NCI-H524 treated with DMSO at 0.1 percent for 48 hours (cell line): ENCODE measurements around the gene EIF5B.
"Not testable (repeated sequence)": the region's sequence is repeated elsewhere in the genome, so short reads cannot be mapped to it uniquely, and the experiment has no call there.

ENCODE experiments used
- DNase-seq: peaks from one replicate; lab custom pipeline; 2025; lab: John Stamatoyannopoulos, UW

The EIF5B gene

DNA sequence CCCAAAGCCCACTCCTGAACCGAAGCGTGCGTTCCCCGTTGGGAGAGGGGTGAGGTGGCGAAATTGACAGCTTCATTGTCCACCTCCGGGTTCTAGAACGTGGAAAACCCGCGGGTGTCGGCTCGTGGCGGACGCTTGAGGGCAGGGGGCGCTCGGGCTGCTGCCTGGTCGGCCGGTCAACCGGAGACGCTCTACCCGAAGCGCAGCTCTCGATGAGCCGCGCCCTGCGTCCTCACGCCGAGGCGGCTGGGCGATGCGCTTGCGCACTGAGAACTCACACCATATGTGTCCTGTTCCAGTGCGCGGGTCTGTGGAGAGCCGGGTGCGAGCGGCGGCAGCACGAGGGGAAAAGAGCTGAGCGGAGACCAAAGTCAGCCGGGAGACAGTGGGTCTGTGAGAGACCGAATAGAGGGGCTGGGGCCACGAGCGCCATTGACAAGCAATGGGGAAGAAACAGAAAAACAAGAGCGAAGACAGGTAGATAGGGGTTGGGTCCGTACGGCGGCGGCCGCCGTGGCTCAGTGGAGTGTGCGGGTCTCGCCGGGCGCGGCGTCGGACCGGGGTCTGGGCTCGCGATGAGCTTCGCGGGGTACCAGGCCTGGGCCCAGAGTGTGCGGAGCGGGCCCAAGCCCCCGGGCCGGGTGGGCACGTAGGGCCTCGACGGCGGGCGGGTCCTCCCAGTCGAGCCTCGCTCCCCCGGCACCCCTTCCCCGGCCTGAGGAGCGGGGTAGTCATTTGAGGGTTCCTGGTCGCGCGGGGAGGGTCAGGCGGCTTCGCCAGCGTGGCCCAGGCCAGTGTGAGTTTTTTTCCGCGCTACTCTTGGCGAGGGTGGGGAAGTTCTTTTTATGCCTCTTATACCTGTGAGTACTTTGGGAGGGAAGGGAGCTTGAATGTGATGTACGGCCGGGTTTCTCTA, at the start of gene EIF5B:
TSS of gene EIF5B (plus strand) at position 277 of the 916 bp plus-strand sequence. CDS start at position 443, 166 bp downstream.
- DNase-seq = peak; percentile 54

DNA sequence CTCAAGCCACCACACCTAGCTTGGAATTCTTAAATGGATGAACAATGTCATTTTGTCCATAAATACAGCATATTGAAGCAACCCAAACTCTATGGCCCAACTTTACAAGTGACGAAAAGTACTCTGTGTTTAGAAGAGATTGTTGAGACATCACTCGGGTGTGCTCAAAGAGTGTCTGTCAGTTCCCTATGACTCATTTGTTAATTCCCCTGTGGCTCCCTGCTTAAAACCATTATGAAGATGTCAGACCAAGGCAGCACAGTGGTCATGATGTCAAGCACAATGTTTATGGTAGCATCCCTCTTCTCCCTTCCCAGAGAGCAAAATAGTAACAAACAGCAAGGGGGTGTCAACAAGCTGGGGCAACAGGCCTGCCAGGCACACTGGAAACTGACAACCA, 39.2 kb upstream of the EIF5B start:
- no peak for DNase-seq

- DNase-seq = no peak
Measured at GRCh38 chr2:99299580-99299979, 37.6 kb upstream of the EIF5B start.

- not testable (repeated sequence) for DNase-seq
Measured at GRCh38 chr2:99301097-99301496, 36.1 kb upstream of the EIF5B start, which contains the start of gene LYG1. LYG1 (minus strand) TSS chr2:99301197; CDS start chr2:99295670, 5,527 bp downstream.

GRCh38 chr2:99317161-99317872, 19.9 kb upstream of the EIF5B start:
- DNase-seq = no peak

GRCh38 chr2:99317873-99318200, 19.4 kb upstream of the EIF5B start:
- DNase-seq = not testable (repeated sequence)

- no peak for DNase-seq
Measured at GRCh38 chr2:99325384-99325783, 11.8 kb upstream of the EIF5B start.

DNA sequence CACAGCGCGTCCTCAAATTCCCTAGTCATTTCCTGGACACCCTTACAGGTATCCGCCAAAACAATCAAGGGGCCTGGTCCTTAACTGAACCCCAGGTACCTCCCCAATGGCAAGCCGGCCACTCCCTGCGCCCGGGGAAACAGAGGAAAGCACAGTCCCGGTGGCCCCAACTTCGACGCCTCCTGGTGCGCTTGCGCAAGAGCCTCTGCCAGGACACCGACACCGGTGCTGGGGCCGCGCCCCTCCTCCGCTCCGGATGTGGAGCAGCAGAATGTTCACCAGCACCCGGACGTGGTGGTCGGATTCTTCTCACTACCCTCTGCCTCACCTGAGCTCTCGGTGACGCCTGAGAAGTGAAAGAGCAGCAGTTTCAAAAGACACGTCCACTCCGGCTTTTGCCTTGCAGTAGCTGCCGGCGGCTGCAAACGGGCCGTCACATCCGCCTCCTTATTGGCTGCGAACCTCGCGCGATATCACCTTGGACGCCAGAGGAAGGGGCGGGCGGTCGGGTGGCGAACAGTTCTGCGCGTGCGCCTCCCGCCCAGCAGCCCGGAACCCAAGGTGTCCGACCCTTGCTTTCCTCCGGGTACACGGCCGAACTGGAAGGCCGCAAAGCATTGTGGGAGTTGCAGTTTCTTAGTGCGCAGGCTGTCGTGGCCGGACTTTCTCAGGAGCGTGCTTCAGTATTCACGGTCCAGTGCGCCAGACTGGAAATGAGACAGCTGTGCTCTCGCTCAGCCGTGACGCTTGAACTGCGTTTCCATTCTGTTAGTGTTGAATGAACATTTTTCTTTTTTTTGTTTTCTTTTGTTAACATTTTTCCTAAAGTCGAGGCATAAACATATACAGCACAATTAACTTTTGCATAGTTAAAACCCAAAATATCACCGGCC, 1.0 kb upstream of the EIF5B start, which contains the start of gene TXNDC9:
TSS of gene TXNDC9 (minus strand) at position 423 of the 893 bp plus-strand sequence. CDS start 3,123 bp downstream, outside the sequence.
- peak; percentile 96 for DNase-seq

DNA sequence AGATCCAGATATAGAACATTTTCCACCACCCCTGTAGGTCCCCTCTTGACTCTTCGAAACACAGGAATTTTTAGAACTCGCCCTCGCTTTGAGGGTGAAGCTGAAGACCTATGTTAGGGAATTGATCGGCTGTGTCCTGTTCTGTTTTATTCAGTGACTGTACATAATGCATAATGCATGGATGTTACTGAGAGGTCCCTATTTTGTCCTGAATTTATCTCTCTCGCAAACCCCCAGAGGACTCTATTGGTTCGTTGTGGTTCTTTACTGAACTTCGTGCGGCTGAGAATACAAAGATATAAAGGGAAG, 431 bp upstream of the EIF5B start:
- no peak for DNase-seq

DNA sequence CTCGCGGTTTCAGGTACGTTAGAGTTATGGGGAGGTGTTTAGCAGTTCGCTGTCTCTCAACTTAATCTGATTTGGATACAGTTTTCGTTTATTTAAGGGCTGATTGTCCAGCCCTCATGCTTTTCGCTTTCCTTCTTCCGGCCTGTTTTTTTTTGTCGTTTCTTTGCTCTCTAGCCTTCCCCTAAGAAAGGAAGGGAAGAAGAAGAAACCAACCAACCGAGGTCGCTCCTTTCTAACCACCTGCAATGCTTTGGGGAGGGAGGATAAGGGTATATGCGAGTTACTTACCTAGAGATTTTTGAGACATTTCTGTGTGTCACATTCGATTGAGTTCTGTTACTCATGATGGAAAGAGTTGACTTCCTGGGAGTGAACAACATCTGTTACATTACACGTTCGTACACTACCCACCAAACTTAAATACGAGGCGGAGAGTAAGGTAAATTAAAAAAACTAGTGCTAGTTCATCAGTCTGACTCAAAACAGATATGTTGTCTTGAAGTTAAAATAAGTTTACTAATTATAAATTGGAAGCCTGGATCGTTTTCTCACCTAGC, 918 bp downstream of the EIF5B start:
- no peak for DNase-seq

DNA sequence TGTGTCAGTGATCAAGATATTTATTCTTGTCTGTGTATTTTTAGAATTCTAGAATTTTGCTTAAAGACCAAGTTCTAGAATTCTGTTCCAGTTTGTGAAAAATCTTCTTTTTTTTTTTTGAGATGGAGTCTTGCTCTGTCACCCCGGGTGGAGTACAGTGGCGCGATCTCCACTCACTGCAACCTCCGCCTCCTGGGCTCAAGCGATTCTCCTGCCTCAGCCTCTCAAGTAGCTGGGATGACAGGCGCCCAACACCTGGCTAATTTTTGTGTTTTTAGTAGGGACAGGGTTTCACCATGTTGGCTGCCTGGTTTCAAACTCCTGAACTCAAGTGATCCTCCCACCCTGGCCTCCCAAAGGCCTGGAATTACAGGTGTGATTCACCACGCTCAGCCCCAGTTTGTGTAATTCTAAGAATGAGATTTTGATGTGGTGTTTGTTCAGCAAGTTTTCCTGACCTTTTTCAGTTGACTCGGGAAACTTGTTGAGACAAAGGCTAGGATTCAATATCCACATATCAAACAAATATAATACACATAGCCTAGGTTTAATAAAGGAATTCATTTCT, 3.6 kb downstream of the EIF5B start:
- no peak for DNase-seq

- no peak for DNase-seq
Measured at GRCh38 chr2:99342536-99342935, 5.3 kb downstream of the EIF5B start.

- DNase-seq = not testable (repeated sequence)
Measured at GRCh38 chr2:99345446-99345845, 8.3 kb downstream of the EIF5B start.

- no peak for DNase-seq
Measured at GRCh38 chr2:99346218-99346617, 9.0 kb downstream of the EIF5B start.

DNA sequence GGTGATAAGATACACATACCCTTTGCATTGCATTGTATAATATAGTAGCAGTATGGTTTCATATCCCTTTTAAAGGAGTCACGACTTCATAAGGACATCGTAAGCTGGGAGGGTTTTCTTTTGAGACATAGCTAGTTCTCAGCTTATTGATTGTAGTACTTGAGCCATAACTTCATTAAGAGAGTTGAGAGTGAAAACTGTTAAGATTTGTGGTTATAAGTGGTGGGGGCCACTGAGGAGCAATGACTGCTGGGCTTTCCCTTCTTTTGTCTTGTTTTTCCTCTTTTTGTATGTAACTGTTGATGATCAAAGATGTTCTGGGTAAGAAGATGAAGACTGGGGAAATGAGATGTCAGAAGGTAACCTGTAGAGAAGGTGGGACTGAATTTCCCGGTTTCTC, 11.0 kb downstream of the EIF5B start:
- no peak for DNase-seq

GRCh38 chr2:99350194-99350593, 13.0 kb downstream of the EIF5B start:
- DNase-seq = no peak

GRCh38 chr2:99354070-99354469, 16.9 kb downstream of the EIF5B start:
- DNase-seq = no peak

DNA sequence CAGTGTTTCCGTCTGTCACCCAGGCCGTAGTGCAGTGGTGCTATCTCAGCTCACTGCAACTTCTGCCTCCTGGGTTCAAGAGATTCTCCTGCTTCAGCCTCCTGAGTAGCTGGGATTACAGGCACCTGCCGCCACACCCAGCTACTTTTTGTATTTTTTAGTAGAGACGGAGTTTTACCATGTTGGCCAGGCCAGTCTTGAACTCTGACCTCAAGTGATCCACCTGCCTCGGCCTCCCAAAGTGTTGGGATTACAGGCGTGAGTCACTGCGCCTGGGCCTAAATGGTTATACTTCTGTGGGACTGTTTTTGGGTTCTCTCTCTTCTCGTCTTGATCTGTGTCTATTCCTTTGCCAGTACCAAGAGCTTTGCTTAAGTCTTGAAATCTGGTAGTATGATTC, 17.6 kb downstream of the EIF5B start:
- DNase-seq = not testable (repeated sequence)

GRCh38 chr2:99356853-99357252, 19.7 kb downstream of the EIF5B start:
- no peak for DNase-seq

GRCh38 chr2:99365661-99366060, 28.5 kb downstream of the EIF5B start:
- no peak for DNase-seq

DNA sequence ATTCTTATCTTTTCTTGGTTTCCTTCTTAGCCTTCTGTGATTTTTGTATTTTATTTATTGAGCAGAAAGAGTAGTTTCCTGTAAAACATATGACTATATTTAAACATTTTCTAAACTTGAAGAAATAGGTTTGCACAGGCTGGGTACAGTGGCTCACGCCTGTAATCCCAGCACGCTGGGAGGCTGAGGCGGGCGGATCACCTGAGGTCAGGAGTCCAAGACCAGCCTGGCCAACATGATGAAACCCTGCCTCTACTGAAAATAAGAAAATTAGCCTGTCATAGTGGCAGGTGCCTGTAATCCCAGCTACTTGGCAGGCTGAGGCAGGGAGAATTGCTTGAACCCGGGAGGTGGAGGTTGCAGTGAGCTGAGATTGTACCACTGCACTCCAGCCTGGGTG, 31.7 kb downstream of the EIF5B start:
- DNase-seq = not testable (repeated sequence)
